ENCODE measurements around the gene MAB21L4. TPM values are rescaled to one million over a fixed set of nuclear protein-coding genes. Genes with fewer than 3 reads are reported as not detected.

MAB21L4 gene
- total RNA-seq, 2 donors from 2014 or later, result 0.31 TPM; not detected in 1

- Histone ChIP-seq H3K4me3 (no peak overlapping the region), H3K27ac (no peak overlapping the region), H3K27me3 (no peaks in the 10 kb centered on the region), H3K36me3 (no peaks in the 10 kb centered on the region), H3K9me3 (no peaks in the 10 kb centered on the region), H3K4me1 (peaks cover 0 to 14% of the 10 kb centered on the region in 2 donors)
- TF ChIP-seq CTCF (IDR thresholded peaks at IDR 0.05), result no peak
- peak; percentile 84 for DNase-seq (ENCODE audit: low spot score)
Observed at GRCh38 chr2:240921311-240921994, 25.5 kb upstream of the MAB21L4 start.

GRCh38 chr2:240920783-240921231 lies 24.9 kb upstream of the MAB21L4 start:
- H3K4me3 ChIP-seq, result no peak overlapping the region
- peak; percentile 55 for DNase-seq (ENCODE audit: low spot score)
- no peak overlapping the region for H3K27ac ChIP-seq
- no peaks in the 10 kb centered on the region for H3K9me3 ChIP-seq
- no peaks in the 10 kb centered on the region for H3K27me3 ChIP-seq
- H3K4me1 ChIP-seq, result peaks cover 0 to 20% of the 10 kb centered on the region in 2 donors
- TF ChIP-seq CTCF (IDR thresholded peaks at IDR 0.05), result no peak
- H3K36me3 ChIP-seq, result no peaks in the 10 kb centered on the region

GRCh38 chr2:240919786-240920782 lies 24.1 kb upstream of the MAB21L4 start:
- H3K4me1 ChIP-seq, result peaks cover 0 to 27% of the 10 kb centered on the region in 2 donors
- no peak overlapping the region for H3K4me3 ChIP-seq
- no peaks in the 10 kb centered on the region for H3K27me3 ChIP-seq
- H3K27ac ChIP-seq, result no peak overlapping the region
- no peaks in the 10 kb centered on the region for H3K9me3 ChIP-seq
- peak; percentile 40 for DNase-seq (ENCODE audit: low spot score)
- no peaks in the 10 kb centered on the region for H3K36me3 ChIP-seq
- TF ChIP-seq CTCF (IDR thresholded peaks at IDR 0.05), result no peak

GRCh38 chr2:240919161-240919781 lies 23.3 kb upstream of the MAB21L4 start:
- H3K9me3 ChIP-seq, result no peaks in the 10 kb centered on the region
- peaks cover 0 to 35% of the 10 kb centered on the region in 2 donors for H3K4me1 ChIP-seq
- peak; percentile 53 for DNase-seq (ENCODE audit: low spot score)
- no peak overlapping the region for H3K4me3 ChIP-seq
- no peaks in the 10 kb centered on the region for H3K36me3 ChIP-seq
- no peak for TF ChIP-seq CTCF (IDR thresholded peaks at IDR 0.05)
- H3K27me3 ChIP-seq, result peaks cover 0 to 4% of the 10 kb centered on the region in 2 donors
- no peak overlapping the region for H3K27ac ChIP-seq

GRCh38 chr2:240918258-240919091 lies 22.5 kb upstream of the MAB21L4 start:
- H3K9me3 ChIP-seq, result no peaks in the 10 kb centered on the region
- H3K4me3 ChIP-seq, result no peak overlapping the region
- H3K4me1 ChIP-seq, result peaks cover 0 to 43% of the 10 kb centered on the region in 2 donors
- no peaks in the 10 kb centered on the region for H3K36me3 ChIP-seq
- no peak overlapping the region for H3K27ac ChIP-seq
- TF ChIP-seq CTCF (IDR thresholded peaks at IDR 0.05), result no peak
- peak; percentile 42 for DNase-seq (ENCODE audit: low spot score)
- peaks cover 0 to 4% of the 10 kb centered on the region in 2 donors for H3K27me3 ChIP-seq

Measured in right atrium auricular region (tissue), 2 donors.